Activated T-helper 17 cell treated with anti-CD3 and anti-CD28 coated beads, Interleukin-2, amount 50 U/mL, for 72 hours (primary cell): ENCODE results near the gene LNP1. TPM values are rescaled to one million over a fixed set of nuclear protein-coding genes. Genes with fewer than 3 reads are reported as not detected.

ENCODE experiments used
- ATAC-seq: fragments of 150-1000 bp; cut with Tn5 transposase; replicated peaks from 2 replicates; pipeline ENCODE4 v1.10.0; 2021; ENCODE audit warnings: mild to moderate bottlenecking, moderate library complexity
- H3K27ac Mint-ChIP-seq: one replicate; pipeline ENCODE4 v1.8.0; 2022; ENCODE audit warnings: mixed read lengths
- H3K27me3 Mint-ChIP-seq: one replicate; pipeline ENCODE4 v1.8.0; 2022; ENCODE audit warnings: mixed read lengths
- H3K36me3 Mint-ChIP-seq: one replicate; pipeline ENCODE4 v1.8.0; 2022; ENCODE audit warnings: low read depth, mild to moderate bottlenecking, mixed read lengths
- H3K4me1 Mint-ChIP-seq: one replicate; pipeline ENCODE4 v1.8.0; 2022; ENCODE audit warnings: mixed read lengths
- H3K4me3 Mint-ChIP-seq: one replicate; pipeline ENCODE4 v1.8.0; 2022; ENCODE audit warnings: mild to moderate bottlenecking, mixed read lengths
- H3K9me3 Mint-ChIP-seq: one replicate; pipeline ENCODE4 v1.8.0; 2022; ENCODE audit warnings: mixed read lengths
- total RNA-seq, 2 donors: library from RNA; stranded (reverse); gene quantifications; one replicate each; pipeline ENCODE4 v1.2.3, GENCODE V29; 2022

The LNP1 gene
- total RNA-seq, 2 donors from 2014 or later: 1.4 to 1.8 TPM

DNA sequence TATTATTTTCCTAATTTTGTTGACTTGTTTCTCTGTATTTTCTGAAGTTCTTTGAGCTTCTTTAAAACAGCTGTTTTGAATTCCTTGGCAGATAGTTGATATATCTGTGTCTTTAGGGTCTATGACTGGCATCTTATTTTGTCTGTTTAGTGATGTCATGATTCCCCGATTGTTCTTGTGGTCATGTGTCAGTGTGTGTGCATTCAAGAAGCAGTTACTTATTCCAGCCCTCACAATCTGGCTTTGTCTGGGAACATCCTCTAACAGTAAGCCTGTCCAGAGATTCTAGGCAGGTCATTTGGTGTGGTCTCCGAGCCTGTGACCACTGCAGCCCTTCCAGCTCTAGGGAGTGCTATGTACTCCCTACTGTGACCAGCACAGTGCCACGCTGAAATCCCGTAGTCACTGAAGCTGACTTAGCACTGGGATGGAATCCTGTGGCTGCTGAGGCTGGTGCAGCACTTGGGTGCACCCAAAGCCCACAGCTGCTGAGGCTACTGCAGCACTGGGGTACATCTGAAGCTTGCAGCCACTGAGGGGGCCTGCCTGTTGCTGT lies 6.7 kb downstream of the LNP1 start:
- H3K4me1 Mint-ChIP-seq: peaks cover 11% of the 10 kb centered on the region
- no peak for ATAC-seq
- H3K36me3 Mint-ChIP-seq: no peaks in the 10 kb centered on the region
- no peak overlapping the region for H3K27ac Mint-ChIP-seq
- H3K4me3 Mint-ChIP-seq: no peak overlapping the region
- H3K9me3 Mint-ChIP-seq: peaks cover 9% of the 10 kb centered on the region
- H3K27me3 Mint-ChIP-seq: no peaks in the 10 kb centered on the region

- ATAC-seq: no peak
- H3K9me3 Mint-ChIP-seq: peaks cover 9% of the 10 kb centered on the region
- H3K4me1 Mint-ChIP-seq: no peaks in the 10 kb centered on the region
- H3K36me3 Mint-ChIP-seq: no peaks in the 10 kb centered on the region
- no peak overlapping the region for H3K27ac Mint-ChIP-seq
- no peak overlapping the region for H3K4me3 Mint-ChIP-seq
- H3K27me3 Mint-ChIP-seq: no peaks in the 10 kb centered on the region
Observed at GRCh38 chr3:100411091-100411982, 10.0 kb downstream of the LNP1 start.

DNA sequence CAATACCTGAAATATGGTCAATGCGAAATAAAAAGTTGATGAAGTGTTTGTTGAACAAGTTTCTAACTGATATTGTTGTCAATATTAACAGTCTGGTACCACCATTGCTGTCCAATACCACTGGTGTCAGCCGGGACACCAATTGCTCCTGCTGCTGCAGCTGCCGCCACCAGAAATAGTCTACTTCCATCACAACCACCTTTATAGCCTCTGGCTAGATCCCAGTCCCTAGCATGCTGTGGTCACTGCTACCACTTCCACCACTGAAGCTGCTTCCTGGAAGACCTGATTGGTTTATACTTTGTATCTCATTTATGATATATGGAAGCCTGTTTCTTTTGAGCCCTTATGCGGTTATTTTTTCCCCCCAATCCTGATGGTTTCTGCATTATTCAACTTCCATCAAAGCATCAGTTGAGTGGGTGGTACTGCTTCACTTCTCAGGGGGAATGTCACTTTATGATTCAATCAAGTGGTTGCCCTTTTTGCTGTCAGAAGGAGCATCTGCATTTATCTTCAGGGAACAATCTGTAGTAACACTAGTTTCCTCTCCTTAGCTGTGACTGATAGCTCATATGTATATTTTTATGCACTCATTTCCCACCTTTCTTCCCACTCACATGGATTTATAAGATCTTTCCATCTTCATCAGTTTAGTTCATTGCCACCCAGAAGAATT lies 11.7 kb downstream of the LNP1 start:
- Mint-ChIP-seq H3K4me1 (no peaks in the 10 kb centered on the region), H3K36me3 (no peaks in the 10 kb centered on the region), H3K4me3 (no peak overlapping the region), H3K9me3 (peaks cover 3% of the 10 kb centered on the region), H3K27me3 (no peaks in the 10 kb centered on the region), H3K27ac (no peak overlapping the region)
- ATAC-seq: no peak

DNA sequence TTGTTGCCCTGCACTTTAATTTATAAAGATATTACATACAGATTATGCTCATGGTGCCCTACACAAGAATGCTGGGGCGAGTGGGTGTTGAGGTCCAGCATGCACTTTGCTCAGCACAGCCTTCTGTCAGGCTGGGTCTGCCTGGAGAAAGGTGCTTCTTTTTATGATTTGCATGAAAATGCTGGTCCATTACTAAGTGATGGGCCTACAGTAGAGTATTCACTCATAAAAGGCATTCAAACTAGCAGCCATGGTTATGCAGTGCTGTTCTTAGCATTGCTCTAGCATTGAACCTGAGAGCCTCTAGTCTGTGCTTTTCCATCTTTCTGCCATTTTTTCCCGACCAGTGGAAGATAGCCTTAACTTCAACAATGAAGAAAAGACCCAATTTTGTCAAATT lies 12.3 kb downstream of the LNP1 start:
- Mint-ChIP-seq H3K27ac (no peak overlapping the region), H3K4me1 (peaks cover 3% of the 10 kb centered on the region), H3K9me3 (peaks cover 3% of the 10 kb centered on the region), H3K27me3 (no peaks in the 10 kb centered on the region), H3K36me3 (no peaks in the 10 kb centered on the region), H3K4me3 (no peak overlapping the region)
- ATAC-seq: no peak

- no peak for ATAC-seq
- Mint-ChIP-seq H3K4me1 (peaks cover 5% of the 10 kb centered on the region), H3K36me3 (no peaks in the 10 kb centered on the region), H3K27me3 (no peaks in the 10 kb centered on the region), H3K9me3 (peaks cover under 1% of the 10 kb centered on the region), H3K4me3 (no peak overlapping the region), H3K27ac (no peak overlapping the region)
Observed at GRCh38 chr3:100416176-100416575, 14.8 kb downstream of the LNP1 start.

DNA sequence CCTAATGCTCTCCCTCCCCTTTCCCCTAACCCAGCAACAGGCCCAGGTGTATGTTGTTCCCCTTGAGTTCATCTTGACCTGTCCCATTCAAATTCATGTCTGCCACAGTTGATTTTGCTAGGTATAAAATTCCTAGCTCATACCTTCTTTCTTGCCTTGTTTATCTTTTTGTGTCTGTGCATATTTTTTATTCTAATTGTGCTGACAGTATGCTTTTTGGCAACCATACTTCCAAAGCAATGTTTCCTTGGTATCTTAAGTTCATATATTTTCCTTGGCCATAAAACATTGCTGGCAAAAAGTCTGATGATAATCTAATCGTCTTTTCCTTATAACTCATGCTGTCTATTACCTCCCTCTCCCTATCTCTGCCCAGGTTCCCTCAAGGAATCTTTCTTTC lies 15.5 kb downstream of the LNP1 start:
- no peak overlapping the region for H3K27ac Mint-ChIP-seq
- no peaks in the 10 kb centered on the region for H3K36me3 Mint-ChIP-seq
- no peak overlapping the region for H3K4me3 Mint-ChIP-seq
- ATAC-seq: no peak
- no peaks in the 10 kb centered on the region for H3K9me3 Mint-ChIP-seq
- H3K27me3 Mint-ChIP-seq: no peaks in the 10 kb centered on the region
- H3K4me1 Mint-ChIP-seq: peaks cover 5% of the 10 kb centered on the region

DNA sequence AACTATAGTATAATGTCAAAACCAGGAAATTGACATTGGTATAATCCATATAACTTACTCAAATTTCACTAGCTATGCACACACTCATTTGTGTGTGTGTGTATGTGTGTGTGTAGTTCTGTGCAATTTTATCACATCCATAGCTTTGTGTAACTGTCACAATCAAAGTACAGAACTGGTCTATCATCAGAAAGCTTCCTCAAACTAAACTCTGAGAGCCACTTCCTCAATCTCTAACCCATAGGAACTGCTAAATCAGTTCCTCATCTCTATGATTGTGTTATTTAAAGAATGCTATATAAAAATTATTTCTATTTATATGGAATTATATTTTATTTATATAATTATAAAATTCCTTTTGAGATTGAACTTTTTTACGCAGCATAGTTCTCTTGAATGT lies 18.1 kb downstream of the LNP1 start:
- Mint-ChIP-seq H3K9me3 (no peaks in the 10 kb centered on the region), H3K4me1 (peaks cover 5% of the 10 kb centered on the region), H3K4me3 (no peak overlapping the region), H3K36me3 (no peaks in the 10 kb centered on the region), H3K27ac (no peak overlapping the region), H3K27me3 (no peaks in the 10 kb centered on the region)
- ATAC-seq: no peak

- no peak overlapping the region for H3K27ac Mint-ChIP-seq
- ATAC-seq: no peak
- H3K4me3 Mint-ChIP-seq: no peak overlapping the region
- no peaks in the 10 kb centered on the region for H3K9me3 Mint-ChIP-seq
- H3K27me3 Mint-ChIP-seq: peaks cover 3% of the 10 kb centered on the region
- no peaks in the 10 kb centered on the region for H3K36me3 Mint-ChIP-seq
- H3K4me1 Mint-ChIP-seq: peaks cover 5% of the 10 kb centered on the region
Observed at GRCh38 chr3:100420885-100421284, 19.5 kb downstream of the LNP1 start.

DNA sequence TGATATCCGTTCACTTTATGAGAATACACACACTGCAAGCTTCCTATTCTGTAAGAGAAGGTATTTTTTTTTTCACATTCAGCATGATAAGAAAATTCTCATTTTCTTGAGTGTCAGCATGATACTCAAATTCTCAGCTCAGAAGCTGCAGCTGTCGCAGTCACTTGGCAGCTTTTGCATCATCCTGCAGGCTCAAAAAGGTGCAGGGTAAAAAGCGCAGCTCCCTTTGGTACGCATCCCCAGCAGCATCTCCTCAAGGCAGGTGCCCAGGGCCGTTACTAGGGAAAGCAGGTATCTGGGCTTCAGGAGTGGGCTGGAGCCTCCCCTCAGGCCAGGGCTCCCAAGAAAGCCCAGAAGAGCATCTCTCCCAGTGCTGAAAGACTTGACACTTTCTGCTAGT lies 22.3 kb downstream of the LNP1 start:
- peaks cover 2% of the 10 kb centered on the region for H3K4me1 Mint-ChIP-seq
- no peak overlapping the region for H3K27ac Mint-ChIP-seq
- H3K36me3 Mint-ChIP-seq: no peaks in the 10 kb centered on the region
- ATAC-seq: no peak
- no peak overlapping the region for H3K4me3 Mint-ChIP-seq
- peaks cover 7% of the 10 kb centered on the region for H3K27me3 Mint-ChIP-seq
- no peaks in the 10 kb centered on the region for H3K9me3 Mint-ChIP-seq

DNA sequence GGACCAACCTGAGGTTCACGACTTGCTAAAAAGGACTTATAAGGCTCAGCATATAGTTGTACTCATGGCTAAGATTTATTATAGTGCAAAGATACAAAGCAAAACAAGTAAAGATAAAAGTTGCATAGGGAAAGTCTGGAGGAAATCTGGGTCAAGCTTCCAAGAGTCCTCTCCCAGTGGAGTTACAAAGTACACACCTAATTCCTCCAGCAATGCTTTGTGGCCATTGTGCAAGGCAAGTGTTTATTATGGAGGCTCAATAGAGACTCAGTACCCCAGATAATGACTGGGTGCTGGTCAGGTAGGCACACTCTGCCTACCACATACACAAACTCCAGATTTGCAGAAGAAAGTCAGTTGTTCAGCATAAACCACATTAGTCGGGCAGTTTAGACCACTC lies 22.9 kb downstream of the LNP1 start:
- Mint-ChIP-seq H3K36me3 (no peaks in the 10 kb centered on the region), H3K27me3 (peaks cover 7% of the 10 kb centered on the region), H3K9me3 (no peaks in the 10 kb centered on the region), H3K4me1 (no peaks in the 10 kb centered on the region), H3K27ac (no peak overlapping the region), H3K4me3 (no peak overlapping the region)
- ATAC-seq: no peak

DNA sequence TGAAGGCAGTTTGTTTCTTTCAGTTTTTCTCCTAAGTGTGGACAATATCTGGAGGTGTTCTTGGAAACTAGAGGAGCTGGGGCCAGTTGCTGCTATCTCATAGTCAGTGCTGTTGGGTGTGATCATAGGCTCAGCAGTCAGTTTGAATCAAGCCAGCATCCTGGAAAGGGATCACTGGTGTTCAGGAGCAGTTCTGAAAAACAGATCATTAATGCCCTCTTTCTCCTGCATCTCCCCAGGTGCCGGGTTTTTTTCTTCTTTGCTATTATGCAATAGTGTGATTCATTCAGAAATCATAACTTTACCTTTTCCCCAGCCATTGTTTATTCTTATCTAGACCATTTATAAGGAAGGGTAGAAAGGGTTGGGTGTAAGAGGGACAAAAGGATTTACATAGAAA lies 24.0 kb downstream of the LNP1 start:
- H3K27me3 Mint-ChIP-seq: peaks cover 7% of the 10 kb centered on the region
- no peaks in the 10 kb centered on the region for H3K9me3 Mint-ChIP-seq

DNA sequence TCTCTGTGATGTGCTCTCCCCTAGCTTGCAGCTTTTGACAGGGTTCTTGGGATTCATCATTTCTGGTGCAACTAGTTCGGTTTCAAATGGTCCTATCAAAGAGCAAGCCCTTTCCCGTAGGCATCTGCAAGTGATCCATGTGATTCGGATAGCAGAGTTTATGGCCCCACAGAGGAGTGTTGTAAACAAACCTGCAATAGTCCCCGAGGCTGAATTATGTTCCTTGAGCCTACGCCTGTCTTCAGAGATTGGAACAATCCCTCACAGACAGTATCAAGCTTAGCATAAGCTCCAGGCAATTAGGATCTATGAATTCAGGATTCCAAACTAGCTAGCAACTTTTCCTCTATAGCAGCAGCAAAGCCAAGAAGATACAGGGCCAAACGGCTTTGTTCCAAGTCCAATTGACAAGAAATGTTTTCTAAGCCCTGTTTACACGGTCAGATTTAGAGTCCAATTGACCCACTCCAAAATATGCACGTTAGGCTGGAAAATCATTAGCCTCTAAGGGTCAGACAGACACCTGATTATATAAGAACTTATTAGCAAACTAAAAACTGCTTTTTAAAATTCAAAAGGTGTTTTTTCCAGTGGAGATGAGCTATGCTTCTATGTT lies 24.8 kb downstream of the LNP1 start:
- no peak for ATAC-seq
- Mint-ChIP-seq H3K9me3 (no peaks in the 10 kb centered on the region), H3K36me3 (no peaks in the 10 kb centered on the region)

More for the DNA sequence above, 24.0 kb downstream of the LNP1 start:
- ATAC-seq: no peak
- H3K36me3 Mint-ChIP-seq: no peaks in the 10 kb centered on the region
- no peak overlapping the region for H3K4me3 Mint-ChIP-seq
- no peaks in the 10 kb centered on the region for H3K4me1 Mint-ChIP-seq
- H3K27ac Mint-ChIP-seq: no peak overlapping the region

DNA sequence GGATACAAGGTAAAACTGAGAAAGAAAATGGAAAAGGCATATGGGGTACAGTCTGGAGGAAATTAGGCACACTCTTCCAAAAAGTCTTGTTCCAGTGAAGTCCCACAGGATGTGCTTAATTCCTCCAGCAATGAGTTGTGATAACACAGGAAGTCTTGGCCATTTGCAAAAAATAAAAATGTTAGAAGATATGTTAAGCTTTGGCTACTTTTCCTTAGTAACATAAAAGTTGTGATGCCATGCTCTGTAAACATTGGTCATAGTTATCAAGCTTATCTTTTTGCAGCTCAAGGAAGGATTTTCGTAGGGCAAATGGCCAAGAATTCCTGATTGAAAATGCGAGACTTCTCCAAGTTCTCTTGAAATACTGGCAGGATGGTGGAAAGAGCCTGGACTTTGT lies 26.4 kb downstream of the LNP1 start:
- Mint-ChIP-seq H3K27me3 (peaks cover 7% of the 10 kb centered on the region), H3K4me1 (no peaks in the 10 kb centered on the region), H3K27ac (no peak overlapping the region), H3K36me3 (no peaks in the 10 kb centered on the region), H3K9me3 (no peaks in the 10 kb centered on the region), H3K4me3 (no peak overlapping the region)
- no peak for ATAC-seq

More for the DNA sequence above, 24.8 kb downstream of the LNP1 start:
- Mint-ChIP-seq H3K4me1 (no peaks in the 10 kb centered on the region), H3K27ac (no peak overlapping the region), H3K4me3 (no peak overlapping the region), H3K27me3 (peaks cover 7% of the 10 kb centered on the region)

DNA sequence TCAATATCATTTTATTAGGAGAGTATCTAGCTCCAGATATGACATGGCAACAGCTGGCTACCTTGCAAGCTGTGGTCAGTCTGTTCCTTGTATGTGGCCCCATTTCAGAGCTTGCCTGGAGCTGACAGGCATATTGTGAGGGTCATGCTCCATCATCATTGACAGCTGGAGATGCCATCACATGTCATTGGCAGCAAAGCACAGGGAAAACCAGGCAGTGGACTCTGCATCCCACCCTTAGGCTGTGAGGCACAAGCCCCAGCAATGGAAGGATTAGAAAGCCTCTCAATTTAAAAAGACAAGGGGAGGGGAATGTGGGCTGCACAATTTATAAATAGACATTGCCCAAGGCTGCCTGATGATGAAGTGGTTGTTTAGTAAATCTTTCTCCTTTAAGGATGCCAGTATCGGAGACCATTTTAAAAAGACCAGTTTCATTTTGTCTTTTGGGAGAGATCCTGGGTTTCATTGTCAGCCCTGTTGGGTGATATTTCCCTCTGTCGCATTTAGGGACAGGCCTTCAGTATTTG lies 27.9 kb downstream of the LNP1 start:
- H3K27ac Mint-ChIP-seq: no peak overlapping the region
- no peak overlapping the region for H3K4me3 Mint-ChIP-seq
- peaks cover 7% of the 10 kb centered on the region for H3K27me3 Mint-ChIP-seq
- ATAC-seq: no peak
- no peaks in the 10 kb centered on the region for H3K9me3 Mint-ChIP-seq
- no peaks in the 10 kb centered on the region for H3K36me3 Mint-ChIP-seq
- no peaks in the 10 kb centered on the region for H3K4me1 Mint-ChIP-seq
